ENCODE measurements around the gene BNIPL.

BNIPL gene

DNA sequence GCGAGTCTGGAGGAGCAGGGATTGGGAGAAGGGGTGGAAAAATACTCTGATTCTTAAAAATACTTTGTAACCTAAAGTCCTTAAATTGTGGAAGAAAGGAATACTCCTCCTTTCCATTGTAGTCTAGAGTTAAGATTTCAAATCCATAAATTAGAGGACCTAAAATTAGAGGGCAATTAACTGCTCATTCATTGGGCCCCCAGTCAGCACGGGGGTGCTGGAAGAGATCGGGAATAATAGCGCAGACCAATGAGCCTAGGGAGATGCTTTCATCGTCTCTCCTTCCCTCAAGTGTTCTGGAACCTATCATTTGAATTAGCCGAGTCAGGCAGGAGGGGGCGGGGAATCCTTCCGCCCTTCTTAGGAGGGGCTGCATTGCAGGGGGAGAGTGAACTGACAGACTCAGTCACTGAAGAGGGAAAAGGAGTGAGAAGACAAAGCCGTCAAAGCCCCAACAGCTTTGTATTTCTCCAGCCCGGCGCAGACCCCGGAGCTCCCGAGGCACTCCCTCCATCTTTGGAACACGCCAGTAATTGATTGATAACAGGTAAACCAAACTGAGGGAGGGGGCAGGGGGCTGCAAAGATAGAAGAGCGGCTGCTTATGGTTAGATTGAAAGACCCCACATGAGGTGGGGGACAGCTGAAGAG lies 23.7 kb downstream of the BNIPL start, which contains the start of gene MLLT11:
MLLT11 (plus strand) TSS at position 391 of the 650 bp plus-strand sequence. CDS start 6,828 bp downstream, outside the sequence.
- DNase-seq (ENCODE audit: low read depth) = no peak
- H3K4me3 ChIP-seq (ENCODE audit: low read depth, low read length) = peak within 1 kb of the TSS; percentile 92
- TF ChIP-seq, protein P1, sequence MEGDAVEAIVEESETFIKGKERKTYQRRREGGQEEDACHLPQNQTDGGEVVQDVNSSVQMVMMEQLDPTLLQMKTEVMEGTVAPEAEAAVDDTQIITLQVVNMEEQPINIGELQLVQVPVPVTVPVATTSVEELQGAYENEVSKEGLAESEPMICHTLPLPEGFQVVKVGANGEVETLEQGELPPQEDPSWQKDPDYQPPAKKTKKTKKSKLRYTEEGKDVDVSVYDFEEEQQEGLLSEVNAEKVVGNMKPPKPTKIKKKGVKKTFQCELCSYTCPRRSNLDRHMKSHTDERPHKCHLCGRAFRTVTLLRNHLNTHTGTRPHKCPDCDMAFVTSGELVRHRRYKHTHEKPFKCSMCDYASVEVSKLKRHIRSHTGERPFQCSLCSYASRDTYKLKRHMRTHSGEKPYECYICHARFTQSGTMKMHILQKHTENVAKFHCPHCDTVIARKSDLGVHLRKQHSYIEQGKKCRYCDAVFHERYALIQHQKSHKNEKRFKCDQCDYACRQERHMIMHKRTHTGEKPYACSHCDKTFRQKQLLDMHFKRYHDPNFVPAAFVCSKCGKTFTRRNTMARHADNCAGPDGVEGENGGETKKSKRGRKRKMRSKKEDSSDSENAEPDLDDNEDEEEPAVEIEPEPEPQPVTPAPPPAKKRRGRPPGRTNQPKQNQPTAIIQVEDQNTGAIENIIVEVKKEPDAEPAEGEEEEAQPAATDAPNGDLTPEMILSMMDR (IDR thresholded peaks at IDR 0.05; ENCODE audit: insufficient read depth, low read depth, low read length, missing control alignments) = no peak

DNA sequence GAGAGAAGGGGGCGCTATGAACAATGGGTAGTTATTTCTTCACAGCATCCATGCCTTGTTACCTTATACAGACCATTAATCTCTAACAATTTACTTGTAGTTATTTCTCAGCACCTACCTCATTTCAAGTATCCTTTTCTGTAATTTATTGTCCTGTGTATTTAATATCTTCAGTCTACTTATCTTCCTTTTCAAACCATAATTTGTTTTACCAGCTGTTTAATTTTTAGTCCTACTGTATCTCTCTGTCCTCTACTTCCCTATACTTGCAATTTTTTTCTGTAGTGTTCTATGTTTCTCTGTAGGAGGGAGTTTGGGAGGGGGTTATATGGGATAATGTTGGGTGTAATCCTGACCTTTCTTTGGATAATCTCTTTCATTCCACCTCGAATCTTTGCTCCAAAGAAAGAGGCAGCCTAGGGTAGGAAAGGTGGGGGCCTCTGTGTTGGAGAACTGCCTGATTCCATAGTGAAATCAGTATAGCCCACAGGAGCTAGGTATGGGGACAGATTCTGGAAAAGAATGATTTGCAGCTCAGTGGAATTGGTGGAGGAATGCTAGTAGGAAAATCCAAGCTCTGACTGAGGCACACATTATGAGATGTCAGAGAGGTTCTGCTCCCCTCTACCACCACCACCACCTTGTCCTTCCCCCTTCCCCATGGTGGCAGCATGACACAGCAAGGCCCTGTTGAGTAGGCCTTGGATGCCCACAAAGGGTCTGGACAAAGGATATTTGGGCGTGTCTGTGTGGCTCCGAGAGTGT lies 24.5 kb downstream of the BNIPL start:
- peak overlapping the region; percentile 92 for H3K4me3 ChIP-seq (ENCODE audit: low read depth, low read length)
- no peak for DNase-seq (ENCODE audit: low read depth)
- TF ChIP-seq, protein P1 (IDR thresholded peaks at IDR 0.05; ENCODE audit: insufficient read depth, low read depth, low read length, missing control alignments) = no peak

- DNase-seq (ENCODE audit: low read depth) = no peak
- TF ChIP-seq, protein P1 (IDR thresholded peaks at IDR 0.05; ENCODE audit: insufficient read depth, low read depth, low read length, missing control alignments) = no peak
- H3K4me3 ChIP-seq (ENCODE audit: low read depth, low read length) = no peak overlapping the region
These were observed 25.3 kb downstream of the BNIPL start for GRCh38 chr1:151061704-151062103.

- TF ChIP-seq, protein P1 (IDR thresholded peaks at IDR 0.05; ENCODE audit: insufficient read depth, low read depth, low read length, missing control alignments) = no peak
- no peak for DNase-seq (ENCODE audit: low read depth)
- H3K4me3 ChIP-seq (ENCODE audit: low read depth, low read length) = no peak overlapping the region
These were observed 26.5 kb downstream of the BNIPL start for GRCh38 chr1:151062741-151063371.

DNA sequence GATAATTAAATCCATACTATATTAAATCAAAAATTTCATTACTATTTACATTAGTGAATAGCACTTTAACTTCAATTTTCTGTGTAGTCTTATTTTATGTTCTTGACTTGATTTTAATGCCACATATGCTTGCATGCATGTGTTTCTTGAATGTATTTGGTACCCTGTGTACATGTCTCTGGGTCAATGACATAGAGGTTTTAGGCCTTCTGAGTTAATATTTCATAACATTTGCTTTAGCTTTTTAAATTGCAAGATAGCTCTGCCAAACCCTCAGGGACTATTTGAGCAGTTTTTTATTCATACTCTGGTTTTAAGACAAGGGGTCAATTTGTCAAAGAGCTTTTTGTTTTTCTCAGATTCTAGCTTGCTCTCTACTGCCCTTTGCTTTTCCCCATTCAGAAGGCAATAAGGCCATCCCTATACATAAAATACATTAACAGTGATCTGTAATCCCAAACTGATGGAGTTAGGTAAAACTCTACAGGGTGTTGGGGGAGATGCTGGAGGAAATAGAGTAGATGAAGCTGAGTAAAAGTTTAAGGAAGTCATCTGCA lies 28.8 kb downstream of the BNIPL start:
- DNase-seq (ENCODE audit: low read depth) = no peak
- TF ChIP-seq, protein P1 (IDR thresholded peaks at IDR 0.05; ENCODE audit: insufficient read depth, low read depth, low read length, missing control alignments) = no peak
- no peak overlapping the region for H3K4me3 ChIP-seq (ENCODE audit: low read depth, low read length)

GRCh38 chr1:151067185-151067584 lies 30.8 kb downstream of the BNIPL start:
- no peak overlapping the region for H3K4me3 ChIP-seq (ENCODE audit: low read depth, low read length)
- TF ChIP-seq, protein P1 (IDR thresholded peaks at IDR 0.05; ENCODE audit: insufficient read depth, low read depth, low read length, missing control alignments) = no peak
- DNase-seq (ENCODE audit: low read depth) = no peak

Data from GM12865 (cell line).